GM21576 (cell line): ENCODE results near the gene PEX10.

Experiments
- ATAC-seq: cut with Tn5 transposase; IDR thresholded peaks from one replicate; pipeline ENCODE4 v1.9.1; 2021; ENCODE audit warnings: mild to moderate bottlenecking, moderate library complexity; ENCODE audit not compliant: unreplicated experiment

Gene PEX10

GRCh38 chr1:2376261-2376741 is 36.1 kb downstream of the PEX10 start:
- ATAC-seq, result no peak

- ATAC-seq, result no peak
These were observed 36.5 kb downstream of the PEX10 start for GRCh38 chr1:2375923-2376260.

GRCh38 chr1:2375246-2375922 is 37.0 kb downstream of the PEX10 start:
- ATAC-seq, result no peak

GRCh38 chr1:2374252-2375155 is 37.9 kb downstream of the PEX10 start:
- no peak for ATAC-seq

- no peak for ATAC-seq
These were observed 38.7 kb downstream of the PEX10 start for GRCh38 chr1:2373551-2374251.

- no peak for ATAC-seq
These were observed 39.5 kb downstream of the PEX10 start for GRCh38 chr1:2372551-2373490.

- no peak for ATAC-seq
These were observed 44.2 kb downstream of the PEX10 start for GRCh38 chr1:2368053-2368744.

GRCh38 chr1:2363847-2364513 is 48.4 kb downstream of the PEX10 start:
- no peak for ATAC-seq

- ATAC-seq, result no peak
These were observed 51.6 kb downstream of the PEX10 start for GRCh38 chr1:2360588-2361364.

- no peak for ATAC-seq
These were observed 53.4 kb downstream of the PEX10 start for GRCh38 chr1:2358651-2359640.

- no peak for ATAC-seq
These were observed 54.3 kb downstream of the PEX10 start for GRCh38 chr1:2358072-2358471.

GRCh38 chr1:2356911-2357845 is 55.2 kb downstream of the PEX10 start:
- no peak for ATAC-seq

- no peak for ATAC-seq
These were observed 56.0 kb downstream of the PEX10 start for GRCh38 chr1:2356401-2356800.

- no peak for ATAC-seq
These were observed 56.7 kb downstream of the PEX10 start for GRCh38 chr1:2355373-2356261.
